Neural cell (in vitro differentiated cells): ENCODE results near the gene SCN1A.

ENCODE experiments used
- CTCF ChIP-seq: fragments of 450-650 bp; IDR thresholded peaks from 2 replicates; pipeline ENCODE4 v1.5.1; 2014; ENCODE audit warnings: antibody characterized with exemption, mild to moderate bottlenecking, moderate library complexity; ENCODE audit not compliant: poor library complexity, severe bottlenecking
- EZH2 ChIP-seq: fragments of 200-600, 300-800 bp; shearing (Covaris generic), sonication (generic); IDR thresholded peaks from 2 replicates; pipeline ENCODE4 v1.6.1; 2014; ENCODE audit warnings: antibody characterized with exemption, low read length, borderline replicate concordance, mild to moderate bottlenecking; ENCODE audit not compliant: insufficient read depth, poor library complexity, severe bottlenecking
- POLR2AphosphoS5 ChIP-seq: IDR thresholded peaks from 2 replicates; pipeline ENCODE4 v1.6.1; 2012

DNA sequence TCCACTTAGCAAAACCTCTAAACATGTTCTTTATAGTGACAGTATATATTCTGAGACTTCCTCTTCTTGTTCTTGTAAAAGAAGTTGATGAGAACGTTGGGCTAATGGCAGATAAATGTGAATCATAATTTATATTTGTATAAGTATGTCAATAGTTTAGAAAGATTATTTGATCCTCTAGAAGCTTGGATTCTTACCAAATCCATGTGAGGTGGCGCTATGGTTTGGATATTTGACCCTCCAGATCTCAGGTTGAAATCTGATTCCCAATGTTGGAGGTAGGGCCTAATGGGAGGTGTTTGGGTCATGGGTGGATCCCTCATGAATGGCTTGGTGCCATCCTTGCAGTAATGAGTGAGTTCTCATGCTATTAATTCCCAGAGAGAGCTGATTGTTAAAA is 29.8 kb upstream of the SCN1A start:
- no peak for TF ChIP-seq CTCF
- no peak for TF ChIP-seq POLR2AphosphoS5
- TF ChIP-seq EZH2 = no peak
